Left ventricle myocardium inferior (tissue), 1 donor: ENCODE results near the gene BMPR1B. TPM values are rescaled to one million over a fixed set of nuclear protein-coding genes. Genes with fewer than 3 reads are reported as not detected.

Experiments used
- DNase-seq: peaks from one replicate; pipeline ENCODE4 v3.0.0-alpha.2; 2020
- H3K27ac ChIP-seq: fragments of 200-600 bp; replicated peaks from 2 replicates; pipeline ENCODE4 v1.8.0; 2021
- H3K27me3 ChIP-seq: fragments of 200-600 bp; 2 replicates; pipeline ENCODE4 v1.8.0; 2021; ENCODE audit warnings: low read depth
- H3K36me3 ChIP-seq: fragments of 200-600 bp; 2 replicates; pipeline ENCODE4 v1.8.0; 2021
- H3K4me1 ChIP-seq: fragments of 200-600 bp; 2 replicates; pipeline ENCODE4 v1.8.0; 2021
- H3K4me3 ChIP-seq: fragments of 200-600 bp; 2 replicates; pipeline ENCODE4 v1.8.0; 2021; ENCODE audit warnings: mild to moderate bottlenecking, moderate library complexity
- H3K9me3 ChIP-seq: fragments of 200-600 bp; replicated peaks from 2 replicates; pipeline ENCODE4 v1.8.0; 2021
- intact Hi-C: fragments of 100-400 bp; cut with micrococcal nuclease; formaldehyde crosslinking; loops from one replicate; pipeline ENCODE4 v1.11.0; 2022
- total RNA-seq: library from RNA; stranded (reverse); fragmentation: NEBNext Ultra II Directional; extraction: Animal tissue kit (Norgen Biotek cat#: 25700); gene quantifications from one replicate; pipeline ENCODE4 v1.2.1, GENCODE V29; 2021
- TF ChIP-seq, protein P1 (sequence below): fragments of 200-600 bp; IDR thresholded peaks from 2 replicates; pipeline ENCODE4 v1.8.0; 2021; ENCODE audit warnings: antibody characterized with exemption, mild to moderate bottlenecking, borderline replicate concordance
- donor health status: DM: no; HTN: yes; CAD: no; lungs with severe emphysema.

The BMPR1B gene
- total RNA-seq, 1 donor from 2014 or later = 3.0 TPM

DNA sequence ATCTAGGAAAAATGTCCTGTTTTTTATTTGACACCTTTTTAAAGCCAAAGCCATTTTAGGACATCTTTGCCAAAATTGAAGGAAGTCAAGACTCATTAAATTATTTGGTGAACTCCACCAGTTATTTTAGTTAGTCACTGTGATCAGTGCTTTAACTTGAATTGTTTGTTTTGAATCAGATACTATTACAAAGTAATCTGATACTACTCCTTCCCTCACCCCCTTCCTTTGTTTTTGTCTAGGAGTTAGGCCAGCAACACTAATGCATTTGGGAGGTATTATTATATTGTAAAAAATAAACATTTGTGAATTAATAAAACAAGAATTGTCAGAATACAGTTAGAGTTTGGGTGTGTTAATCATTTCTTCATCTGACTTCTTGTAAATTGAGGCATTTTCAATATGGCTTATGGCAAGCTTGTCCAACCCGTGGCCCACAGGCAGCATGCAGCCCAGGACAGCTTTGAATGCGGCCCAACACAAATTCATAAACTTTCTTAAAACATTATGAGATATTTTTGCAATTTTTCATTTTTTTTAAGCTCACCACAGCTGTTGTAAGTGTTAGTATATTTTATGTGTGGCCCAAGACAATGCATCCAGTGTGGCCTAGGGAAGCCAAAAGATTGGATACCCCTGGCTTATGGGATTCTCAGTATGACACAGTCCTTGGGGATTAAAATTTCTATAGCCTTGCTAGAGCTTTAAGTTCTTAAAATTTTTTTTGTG lies 182.2 kb downstream of the BMPR1B start:
- H3K27me3 ChIP-seq = peaks cover 17% of the 10 kb centered on the region
- no peak overlapping the region for H3K4me3 ChIP-seq
- DNase-seq = no peak
- TF ChIP-seq, protein P1, sequence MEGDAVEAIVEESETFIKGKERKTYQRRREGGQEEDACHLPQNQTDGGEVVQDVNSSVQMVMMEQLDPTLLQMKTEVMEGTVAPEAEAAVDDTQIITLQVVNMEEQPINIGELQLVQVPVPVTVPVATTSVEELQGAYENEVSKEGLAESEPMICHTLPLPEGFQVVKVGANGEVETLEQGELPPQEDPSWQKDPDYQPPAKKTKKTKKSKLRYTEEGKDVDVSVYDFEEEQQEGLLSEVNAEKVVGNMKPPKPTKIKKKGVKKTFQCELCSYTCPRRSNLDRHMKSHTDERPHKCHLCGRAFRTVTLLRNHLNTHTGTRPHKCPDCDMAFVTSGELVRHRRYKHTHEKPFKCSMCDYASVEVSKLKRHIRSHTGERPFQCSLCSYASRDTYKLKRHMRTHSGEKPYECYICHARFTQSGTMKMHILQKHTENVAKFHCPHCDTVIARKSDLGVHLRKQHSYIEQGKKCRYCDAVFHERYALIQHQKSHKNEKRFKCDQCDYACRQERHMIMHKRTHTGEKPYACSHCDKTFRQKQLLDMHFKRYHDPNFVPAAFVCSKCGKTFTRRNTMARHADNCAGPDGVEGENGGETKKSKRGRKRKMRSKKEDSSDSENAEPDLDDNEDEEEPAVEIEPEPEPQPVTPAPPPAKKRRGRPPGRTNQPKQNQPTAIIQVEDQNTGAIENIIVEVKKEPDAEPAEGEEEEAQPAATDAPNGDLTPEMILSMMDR = no peak
- intact Hi-C loops = no loop called here
- no peaks in the 10 kb centered on the region for H3K36me3 ChIP-seq
- no peak overlapping the region for H3K27ac ChIP-seq
- no peaks in the 10 kb centered on the region for H3K9me3 ChIP-seq
- no peaks in the 10 kb centered on the region for H3K4me1 ChIP-seq

- no peak overlapping the region for H3K27ac ChIP-seq
- intact Hi-C loops = no loop called here
- no peaks in the 10 kb centered on the region for H3K36me3 ChIP-seq
- H3K4me3 ChIP-seq = no peak overlapping the region
- TF ChIP-seq, protein P1 = no peak
- H3K27me3 ChIP-seq = peaks cover 17% of the 10 kb centered on the region
- no peak for DNase-seq
- no peaks in the 10 kb centered on the region for H3K9me3 ChIP-seq
- H3K4me1 ChIP-seq = no peaks in the 10 kb centered on the region
Measured at GRCh38 chr4:94940520-94940908, 182.8 kb downstream of the BMPR1B start.

DNA sequence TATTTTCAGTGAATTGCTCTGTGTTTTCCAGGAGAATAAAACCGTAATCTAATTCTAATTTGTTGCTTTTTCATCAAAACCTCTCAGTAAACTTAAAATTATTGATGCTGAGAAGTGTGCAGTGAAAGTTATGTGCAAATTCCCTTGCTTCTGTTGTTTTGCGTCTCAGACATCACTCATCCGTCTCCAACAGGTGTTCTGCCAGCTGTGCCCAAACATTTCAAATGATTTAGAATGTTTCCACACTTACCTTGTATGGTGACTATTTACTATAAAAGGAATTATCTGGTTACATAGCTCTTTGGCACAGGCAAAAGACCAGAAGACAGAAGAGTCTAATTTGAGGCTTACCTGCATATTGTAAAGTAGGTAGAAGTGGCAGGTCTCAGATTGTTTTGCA lies 184.0 kb downstream of the BMPR1B start:
- no peak for DNase-seq
- Histone ChIP-seq H3K9me3 (no peaks in the 10 kb centered on the region), H3K36me3 (no peaks in the 10 kb centered on the region), H3K4me3 (no peak overlapping the region), H3K27ac (no peak overlapping the region), H3K27me3 (peaks cover 17% of the 10 kb centered on the region), H3K4me1 (no peaks in the 10 kb centered on the region)
- intact Hi-C loops = no loop called here
- TF ChIP-seq, protein P1 = no peak

GRCh38 chr4:94944726-94945125 lies 187.0 kb downstream of the BMPR1B start:
- no peak overlapping the region for H3K4me3 ChIP-seq
- no peaks in the 10 kb centered on the region for H3K36me3 ChIP-seq
- no peak overlapping the region for H3K27ac ChIP-seq
- DNase-seq = no peak
- intact Hi-C loops = no loop called here
- H3K9me3 ChIP-seq = no peaks in the 10 kb centered on the region
- TF ChIP-seq, protein P1 = no peak
- H3K4me1 ChIP-seq = no peaks in the 10 kb centered on the region
- no peaks in the 10 kb centered on the region for H3K27me3 ChIP-seq

- Histone ChIP-seq H3K27me3 (no peaks in the 10 kb centered on the region), H3K9me3 (peaks cover 21% of the 10 kb centered on the region), H3K4me1 (no peaks in the 10 kb centered on the region), H3K36me3 (no peaks in the 10 kb centered on the region), H3K4me3 (no peak overlapping the region), H3K27ac (no peak overlapping the region)
- DNase-seq = no peak
- TF ChIP-seq, protein P1 = no peak
- intact Hi-C loops = no loop called here
Measured at GRCh38 chr4:94947681-94948108, 189.9 kb downstream of the BMPR1B start.
